Measurements from ENCODE around the gene CDH1.
"Not testable (repeated sequence)": the region's sequence is repeated elsewhere in the genome, so short reads cannot be mapped to it uniquely, and the experiment has no call there.

- TF ChIP-seq, protein P1, sequence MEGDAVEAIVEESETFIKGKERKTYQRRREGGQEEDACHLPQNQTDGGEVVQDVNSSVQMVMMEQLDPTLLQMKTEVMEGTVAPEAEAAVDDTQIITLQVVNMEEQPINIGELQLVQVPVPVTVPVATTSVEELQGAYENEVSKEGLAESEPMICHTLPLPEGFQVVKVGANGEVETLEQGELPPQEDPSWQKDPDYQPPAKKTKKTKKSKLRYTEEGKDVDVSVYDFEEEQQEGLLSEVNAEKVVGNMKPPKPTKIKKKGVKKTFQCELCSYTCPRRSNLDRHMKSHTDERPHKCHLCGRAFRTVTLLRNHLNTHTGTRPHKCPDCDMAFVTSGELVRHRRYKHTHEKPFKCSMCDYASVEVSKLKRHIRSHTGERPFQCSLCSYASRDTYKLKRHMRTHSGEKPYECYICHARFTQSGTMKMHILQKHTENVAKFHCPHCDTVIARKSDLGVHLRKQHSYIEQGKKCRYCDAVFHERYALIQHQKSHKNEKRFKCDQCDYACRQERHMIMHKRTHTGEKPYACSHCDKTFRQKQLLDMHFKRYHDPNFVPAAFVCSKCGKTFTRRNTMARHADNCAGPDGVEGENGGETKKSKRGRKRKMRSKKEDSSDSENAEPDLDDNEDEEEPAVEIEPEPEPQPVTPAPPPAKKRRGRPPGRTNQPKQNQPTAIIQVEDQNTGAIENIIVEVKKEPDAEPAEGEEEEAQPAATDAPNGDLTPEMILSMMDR (IDR thresholded peaks at IDR 0.05), result not testable (repeated sequence)
- not testable (repeated sequence) for TF ChIP-seq EP300, POLR2A (IDR thresholded peaks at IDR 0.05)
Measured at GRCh38 chr16:68787419-68787807, 50.3 kb downstream of the CDH1 start.

Data from tibial nerve (tissue), 4 donors.